Calu3 (cell line): Measurements from ENCODE around the gene MS4A8. TPM values are rescaled to one million over a fixed set of nuclear protein-coding genes. Genes with fewer than 3 reads are reported as not detected.
A peak's percentile ranks its signal among the peaks of the same experiment; 100 is the strongest.
"Not testable (repeated sequence)": the region's sequence is repeated elsewhere in the genome, so short reads cannot be mapped to it uniquely, and the experiment has no call there.

Experiments
- Bru-seq: library from RNA; stranded (reverse); fragments of 400-500 nt; gene quantifications from one replicate; lab custom pipeline; 2021; lab: Mats Ljungman, UMichigan
- BruChase-seq, 2 experiments: library from RNA; stranded (reverse); fragments of 400-500 nt; gene quantifications; one replicate each; lab custom pipeline; 2021; lab: Mats Ljungman, UMichigan
- BruUV-seq: library from RNA; stranded (reverse); fragments of 400-500 nt; replicated peaks from 2 replicates; lab custom pipeline; 2021; lab: Mats Ljungman, UMichigan
- CTCF ChIA-PET: fragments of 300-600 bp; sonication (Branson Sonifier 250); formaldehyde crosslinking; loops from one replicate; lab custom pipeline; 2022; ENCODE audit warnings: antibody characterized with exemption; lab: Charles Lee
- DNase-seq: peaks from one replicate; pipeline ENCODE4 v3.0.0; 2022
- H3K27ac Mint-ChIP-seq: one replicate; pipeline ENCODE4 v1.8.0; 2022; ENCODE audit warnings: mixed read lengths; ENCODE audit not compliant: unreplicated experiment
- H3K27me3 Mint-ChIP-seq: one replicate; pipeline ENCODE4 v1.8.0; 2022; ENCODE audit warnings: mixed read lengths; ENCODE audit not compliant: unreplicated experiment
- H3K36me3 Mint-ChIP-seq: one replicate; pipeline ENCODE4 v1.8.0; 2022; ENCODE audit warnings: mild to moderate bottlenecking, moderate library complexity, mixed read lengths; ENCODE audit not compliant: insufficient read depth, unreplicated experiment
- H3K4me1 Mint-ChIP-seq: one replicate; pipeline ENCODE4 v1.8.0; 2022; ENCODE audit warnings: mild to moderate bottlenecking, low read depth, mixed read lengths; ENCODE audit not compliant: unreplicated experiment
- H3K4me3 Mint-ChIP-seq: one replicate; pipeline ENCODE4 v1.8.0; 2022; ENCODE audit warnings: mild to moderate bottlenecking, low read depth, moderate library complexity, mixed read lengths; ENCODE audit not compliant: unreplicated experiment
- H3K9me3 Mint-ChIP-seq: one replicate; pipeline ENCODE4 v1.8.0; 2022; ENCODE audit warnings: low read depth, mixed read lengths; ENCODE audit not compliant: unreplicated experiment
- CTCF ChIP-seq: fragments of 200-600 bp; IDR thresholded peaks from one replicate; pipeline ENCODE4 v1.8.0; 2022; ENCODE audit warnings: antibody characterized with exemption; ENCODE audit not compliant: unreplicated experiment
- intact Hi-C: fragments of 100-400 bp; cut with micrococcal nuclease; formaldehyde crosslinking; loops from one replicate; pipeline ENCODE4 v1.10.0; 2022; ENCODE audit not compliant: unreplicated experiment
- long read RNA-seq: library from polyadenylated mRNA; stranded (forward); transcript quantifications from one replicate; pipeline ENCODE4 v2.0.0, GENCODE V29; 2022
- total RNA-seq: library from RNA; stranded (reverse); gene quantifications from 2 replicates; pipeline ENCODE4 v1.2.3, GENCODE V29; 2022

Gene MS4A8
- total RNA-seq (0.57 and 3.5 TPM in 2 replicates), Bru-seq, nascent RNA (percentile 32 among the genes with signal in this experiment), BruChase-seq, experiment 1, labeled RNA remaining after a 6-hour chase (percentile 14 among the genes with signal in this experiment), BruChase-seq, experiment 2, labeled RNA remaining after a 2-hour chase (percentile 15 among the genes with signal in this experiment)
- long read RNA-seq, partial matches to known transcripts: 0 of 5 reads
- long read RNA-seq, other reads (novel, unspliced or antisense): 1 of 5 reads

GRCh38 chr11:60699284-60699691, at the start of gene MS4A8:
MS4A8 (plus strand) TSS chr11:60699612; CDS start chr11:60700861, 1,249 bp downstream.
- H3K27ac Mint-ChIP-seq: no peak within 1 kb of the TSS
- no peak within 1 kb of the TSS for H3K4me3 Mint-ChIP-seq
- no peaks in the 10 kb centered on the region for H3K9me3 Mint-ChIP-seq
- no peaks in the 10 kb centered on the region for H3K4me1 Mint-ChIP-seq
- peak; percentile 33 for DNase-seq
- H3K27me3 Mint-ChIP-seq: peaks cover 17% of the 10 kb centered on the region
- no peak for TF ChIP-seq CTCF
- no peaks in the 10 kb centered on the region for H3K36me3 Mint-ChIP-seq
- CTCF ChIA-PET: interaction anchor here (1.0 kb wide), 2 partner anchors 8 to 63 kb away, joined by 3 read pairs; no protein-coding TSS in a partner anchor
- BruUV-seq: no TSS peak
- intact Hi-C loops: no loop called here

GRCh38 chr11:60657888-60658287, 41.5 kb upstream of the MS4A8 start:
- BruUV-seq: no TSS peak
- CTCF ChIA-PET: no interaction called here
- no peak for DNase-seq

GRCh38 chr11:60658409-60658808, 41.0 kb upstream of the MS4A8 start:
- no peak for DNase-seq
- Mint-ChIP-seq H3K9me3 (no peaks in the 10 kb centered on the region), H3K4me1 (no peaks in the 10 kb centered on the region), H3K36me3 (no peaks in the 10 kb centered on the region), H3K27ac (no peak overlapping the region), H3K4me3 (no peak overlapping the region), H3K27me3 (no peaks in the 10 kb centered on the region)
- intact Hi-C loops: no loop called here
- CTCF ChIA-PET: no interaction called here
- TF ChIP-seq CTCF: no peak
- no TSS peak for BruUV-seq

More at GRCh38 chr11:60657888-60658287, 41.5 kb upstream of the MS4A8 start:
- Mint-ChIP-seq H3K27ac (no peak overlapping the region), H3K36me3 (no peaks in the 10 kb centered on the region), H3K4me1 (no peaks in the 10 kb centered on the region), H3K9me3 (no peaks in the 10 kb centered on the region), H3K27me3 (no peaks in the 10 kb centered on the region), H3K4me3 (no peak overlapping the region)
- no peak for TF ChIP-seq CTCF
- intact Hi-C loops: no loop called here

- CTCF ChIA-PET: no interaction called here
- no peaks in the 10 kb centered on the region for H3K4me1 Mint-ChIP-seq
- TF ChIP-seq CTCF: no peak
- no peak for DNase-seq
- no TSS peak for BruUV-seq
- no peak overlapping the region for H3K27ac Mint-ChIP-seq
- peaks cover 3% of the 10 kb centered on the region for H3K9me3 Mint-ChIP-seq
- intact Hi-C loops: no loop called here
- H3K4me3 Mint-ChIP-seq: no peak overlapping the region
- no peaks in the 10 kb centered on the region for H3K27me3 Mint-ChIP-seq
- no peaks in the 10 kb centered on the region for H3K36me3 Mint-ChIP-seq
These were observed 27.2 kb upstream of the MS4A8 start for GRCh38 chr11:60672255-60672654.

GRCh38 chr11:60678231-60678630, 21.2 kb upstream of the MS4A8 start:
- DNase-seq, CTCF ChIA-PET, H3K27ac Mint-ChIP-seq, H3K36me3 Mint-ChIP-seq, H3K4me1 Mint-ChIP-seq, BruUV-seq, intact Hi-C loops, H3K4me3 Mint-ChIP-seq, H3K27me3 Mint-ChIP-seq, H3K9me3 Mint-ChIP-seq: not testable (repeated sequence)
